ENCODE data around the gene GALNT17. TPM values are rescaled to one million over a fixed set of nuclear protein-coding genes. Genes with fewer than 3 reads are reported as not detected.

The GALNT17 gene
- total RNA-seq, 1 donor from 2014 or later = 0.36 TPM

- ATAC-seq = no peak
Observed at GRCh38 chr7:71342202-71342601, 210.3 kb downstream of the GALNT17 start.

GRCh38 chr7:71343039-71343438, 211.1 kb downstream of the GALNT17 start:
- ATAC-seq = no peak

- ATAC-seq = no peak
Observed at GRCh38 chr7:71343892-71344291, 211.9 kb downstream of the GALNT17 start.

GRCh38 chr7:71345117-71345884, 213.4 kb downstream of the GALNT17 start:
- ATAC-seq = no peak

GRCh38 chr7:71348821-71349681, 217.1 kb downstream of the GALNT17 start:
- no peak for ATAC-seq

- ATAC-seq = no peak
Observed at GRCh38 chr7:71349682-71350481, 217.9 kb downstream of the GALNT17 start.

- ATAC-seq = no peak
Observed at GRCh38 chr7:71350680-71351079, 218.7 kb downstream of the GALNT17 start.

GRCh38 chr7:71354716-71355115, 222.8 kb downstream of the GALNT17 start:
- no peak for ATAC-seq

GRCh38 chr7:71361451-71362032, 229.6 kb downstream of the GALNT17 start:
- no peak for ATAC-seq

GRCh38 chr7:71362240-71362639, 230.3 kb downstream of the GALNT17 start:
- no peak for ATAC-seq

GRCh38 chr7:71363223-71363622, 231.3 kb downstream of the GALNT17 start:
- no peak for ATAC-seq

GRCh38 chr7:71363627-71364026, 231.7 kb downstream of the GALNT17 start:
- ATAC-seq = no peak

- no peak for ATAC-seq
Observed at GRCh38 chr7:71364551-71364950, 232.6 kb downstream of the GALNT17 start.

- ATAC-seq = no peak
Observed at GRCh38 chr7:71372991-71373390, 241.0 kb downstream of the GALNT17 start.

GRCh38 chr7:71377062-71377461, 245.1 kb downstream of the GALNT17 start:
- ATAC-seq = no peak

- ATAC-seq = no peak
Observed at GRCh38 chr7:71377469-71377868, 245.5 kb downstream of the GALNT17 start.

- no peak for ATAC-seq
Observed at GRCh38 chr7:71384094-71384493, 252.2 kb downstream of the GALNT17 start.

GRCh38 chr7:71385330-71385729, 253.4 kb downstream of the GALNT17 start:
- ATAC-seq = no peak

GRCh38 chr7:71386152-71386785, 254.3 kb downstream of the GALNT17 start:
- ATAC-seq = no peak

- ATAC-seq = no peak
Observed at GRCh38 chr7:71388181-71388580, 256.2 kb downstream of the GALNT17 start.

- no peak for ATAC-seq
Observed at GRCh38 chr7:71389976-71390375, 258.0 kb downstream of the GALNT17 start.

- no peak for ATAC-seq
Observed at GRCh38 chr7:71393661-71394060, 261.7 kb downstream of the GALNT17 start.

Data from esophagus mucosa (tissue), 1 donor.